Panc1 (cell line): ENCODE data around the gene KIF26B. TPM values are rescaled to one million over a fixed set of nuclear protein-coding genes. Genes with fewer than 3 reads are reported as not detected.

Experiments used
- ATAC-seq: fragments of 200-7000 bp; cut with Tn5 transposase; 2 replicates; pipeline ENCODE4 v1.9.1; 2020; ENCODE audit warnings: mild to moderate bottlenecking, moderate library complexity
- BruUV-seq: library from RNA; stranded (reverse); fragments of 400-500 nt; replicated peaks from 2 replicates; lab custom pipeline; 2021; lab: Mats Ljungman, UMichigan
- CTCF ChIA-PET: fragments of 300-600 bp; sonication (Branson Sonifier 250); formaldehyde crosslinking; loops from one replicate; lab custom pipeline; 2022; ENCODE audit warnings: antibody characterized with exemption; lab: Charles Lee
- POLR2A ChIA-PET: fragments of 300-600 bp; sonication (Branson Sonifier 250); formaldehyde crosslinking; loops from one replicate; lab custom pipeline; 2022; ENCODE audit warnings: antibody characterized with exemption; lab: Charles Lee
- DNase-seq: peaks from one replicate; pipeline ENCODE4 v3.0.0-alpha.2; 2010; ENCODE audit warnings: low read depth, low spot score
- H3K27ac ChIP-seq: 2 replicates; pipeline ENCODE4 v1.5.1; 2011; ENCODE audit warnings: mild to moderate bottlenecking, low read length, inconsistent platforms
- H3K27me3 ChIP-seq: fragments of 200-500 bp; sonication (Bioruptor generic); 2 replicates; pipeline ENCODE4 v1.6.0; 2014; ENCODE audit warnings: low read length, inconsistent platforms; ENCODE audit not compliant: control insufficient read depth, insufficient read depth
- H3K36me3 ChIP-seq: fragments of 200-500 bp; sonication (Bioruptor generic); 2 replicates; pipeline ENCODE4 v1.5.1; 2014; ENCODE audit warnings: inconsistent platforms, mild to moderate bottlenecking, low read length, moderate library complexity; ENCODE audit not compliant: control insufficient read depth, insufficient read depth
- H3K4me1 ChIP-seq: 2 replicates; pipeline ENCODE4 v1.5.1; 2011; ENCODE audit warnings: inconsistent platforms, mild to moderate bottlenecking, low read length, moderate library complexity; ENCODE audit not compliant: control insufficient read depth, insufficient read depth
- H3K4me3 ChIP-seq, 2 experiments: 2 replicates each; pipeline ENCODE4 v1.5.1; 2011 to 2012; ENCODE audit warnings: low read depth in 2 of 2, low read length in 2 of 2, mild to moderate bottlenecking in 2 of 2, inconsistent platforms in 1 of 2, moderate library complexity in 1 of 2
- H3K9me3 ChIP-seq: fragments of 200-500 bp; sonication (Bioruptor generic); 2 replicates; pipeline ENCODE4 v1.5.1; 2014; ENCODE audit warnings: low read depth, mild to moderate bottlenecking, inconsistent platforms, low read length, moderate library complexity; ENCODE audit not compliant: control insufficient read depth, insufficient read depth
- CTCF ChIP-seq: fragments of 450-650 bp; IDR thresholded peaks from 2 replicates; pipeline ENCODE4 v1.5.1; 2017; ENCODE audit warnings: mild to moderate bottlenecking
- POLR2AphosphoS5 ChIP-seq: IDR thresholded peaks from 2 replicates; pipeline ENCODE4 v1.6.1; 2012; ENCODE audit warnings: mild to moderate bottlenecking, low read depth, low read length, moderate library complexity
- REST ChIP-seq, 2 experiments: IDR thresholded peaks; 2 replicates each; pipeline ENCODE4 v1.6.1; 2011 to 2012; ENCODE audit warnings: low read depth in 2 of 2, control low read depth in 1 of 2, low read length in 1 of 2, mild to moderate bottlenecking in 1 of 2, moderate library complexity in 1 of 2; ENCODE audit not compliant: insufficient read depth in 1 of 2
- SIN3A ChIP-seq: IDR thresholded peaks from 2 replicates; pipeline ENCODE4 v1.6.1; 2012; ENCODE audit warnings: low read depth, mild to moderate bottlenecking, low read length, moderate library complexity, borderline replicate concordance; ENCODE audit not compliant: insufficient read depth
- TCF7L2 ChIP-seq: IDR thresholded peaks from 2 replicates; pipeline ENCODE4 v1.6.1; 2011; ENCODE audit warnings: mild to moderate bottlenecking, low read depth, low read length, inconsistent platforms
- in situ Hi-C: cut with HindIII; loops from 2 replicates; pipeline ENCODE4 v1.10.0; 2016; ENCODE audit warnings: low sequenced_read_pairs, low pct_unique_long_range_greater_than_20kb
- intact Hi-C: fragments of 100-400 bp; cut with micrococcal nuclease; formaldehyde crosslinking; loops from one replicate; pipeline ENCODE4 v1.10.0; 2022; ENCODE audit not compliant: unreplicated experiment
- total RNA-seq: library from RNA; stranded (reverse); gene quantifications from one replicate; pipeline ENCODE4 v1.2.1, GENCODE V29; 2021; ENCODE audit not compliant: unreplicated experiment

The KIF26B gene
- total RNA-seq, 1 experiment from 2014 or later: 0.33 TPM

- in situ Hi-C loops: no loop called here
- Histone ChIP-seq H3K4me3 (no peak overlapping the region), H3K27me3 (no peaks in the 10 kb centered on the region; the same call in 1 of the 2 replicates), H3K27ac (no peak overlapping the region), H3K36me3 (no peaks in the 10 kb centered on the region), H3K4me1 (no peaks in the 10 kb centered on the region), H3K9me3 (no peaks in the 10 kb centered on the region)
- no TSS peak for BruUV-seq
- no peak for DNase-seq
- intact Hi-C loops: no loop called here
- no peak for TF ChIP-seq SIN3A
- TF ChIP-seq REST (IDR thresholded peaks at IDR 0.05; ENCODE audit: insufficient read depth in 1 of 2, low read depth in 2 of 2, low read length in 1 of 2): no peak
- TF ChIP-seq POLR2AphosphoS5: no peak
- no peak for TF ChIP-seq TCF7L2
- TF ChIP-seq CTCF: no peak
- POLR2A ChIA-PET: no interaction called here
- ATAC-seq: no peak
- CTCF ChIA-PET: no interaction called here
These were observed 547.6 kb downstream of the KIF26B start for GRCh38 chr1:245702346-245702745.

GRCh38 chr1:245704341-245704740 is 549.6 kb downstream of the KIF26B start:
- Histone ChIP-seq H3K4me3 (no peak overlapping the region), H3K27me3 (no peaks in the 10 kb centered on the region; the same call in 1 of the 2 replicates), H3K9me3 (no peaks in the 10 kb centered on the region), H3K36me3 (no peaks in the 10 kb centered on the region), H3K4me1 (no peaks in the 10 kb centered on the region), H3K27ac (no peak overlapping the region)
- BruUV-seq: no TSS peak
- TF ChIP-seq REST (IDR thresholded peaks at IDR 0.05; ENCODE audit: insufficient read depth in 1 of 2, low read depth in 2 of 2, low read length in 1 of 2) (no peak), TCF7L2 (no peak), POLR2AphosphoS5 (no peak), CTCF (no peak), SIN3A (no peak)
- ATAC-seq: no peak
- in situ Hi-C loops (no loop called here), intact Hi-C loops (no loop called here)
- ChIA-PET POLR2A (no interaction called here), CTCF (no interaction called here)
- DNase-seq: no peak
